ENCODE measurements around the gene SIRPA. TPM values are rescaled to one million over a fixed set of nuclear protein-coding genes. Genes with fewer than 3 reads are reported as not detected.
A peak's percentile ranks its signal among the peaks of the same experiment; 100 is the strongest.

Gene SIRPA
- total RNA-seq, 1 experiment from 2014 or later: 7.2 TPM

- no peak for DNase-seq (ENCODE audit: low read depth)
These were observed 54.3 kb downstream of the SIRPA start for GRCh38 chr20:1949347-1950100.

GRCh38 chr20:1950836-1951235 is 55.6 kb downstream of the SIRPA start:
- no peak for DNase-seq (ENCODE audit: low read depth)

- no peak for DNase-seq (ENCODE audit: low read depth)
These were observed 56.4 kb downstream of the SIRPA start for GRCh38 chr20:1951436-1952115.

- no peak for DNase-seq (ENCODE audit: low read depth)
These were observed 57.7 kb downstream of the SIRPA start for GRCh38 chr20:1952737-1953530.

GRCh38 chr20:1953621-1954020 is 58.4 kb downstream of the SIRPA start:
- DNase-seq (ENCODE audit: low read depth): no peak

- DNase-seq (ENCODE audit: low read depth): no peak
These were observed 60.0 kb downstream of the SIRPA start for GRCh38 chr20:1955217-1955616.

GRCh38 chr20:1958426-1958825 is 63.2 kb downstream of the SIRPA start:
- no peak for DNase-seq (ENCODE audit: low read depth)

- no peak for DNase-seq (ENCODE audit: low read depth)
These were observed 63.9 kb downstream of the SIRPA start for GRCh38 chr20:1959156-1959555.

GRCh38 chr20:1961374-1961773 is 66.2 kb downstream of the SIRPA start:
- DNase-seq (ENCODE audit: low read depth): no peak

- DNase-seq (ENCODE audit: low read depth): no peak
These were observed 68.9 kb downstream of the SIRPA start for GRCh38 chr20:1964061-1964460.

GRCh38 chr20:1964659-1965405 is 69.6 kb downstream of the SIRPA start:
- DNase-seq (ENCODE audit: low read depth): no peak

- peak; percentile 77 for DNase-seq (ENCODE audit: low read depth)
These were observed 70.5 kb downstream of the SIRPA start for GRCh38 chr20:1965520-1966351.

GRCh38 chr20:1968964-1969363 is 73.8 kb downstream of the SIRPA start:
- DNase-seq (ENCODE audit: low read depth): no peak

- no peak for DNase-seq (ENCODE audit: low read depth)
These were observed 76.8 kb downstream of the SIRPA start for GRCh38 chr20:1971893-1972586.

GRCh38 chr20:1973601-1974440 is 78.6 kb downstream of the SIRPA start:
- DNase-seq (ENCODE audit: low read depth): no peak

- DNase-seq (ENCODE audit: low read depth): no peak
These were observed 80.1 kb downstream of the SIRPA start for GRCh38 chr20:1975291-1975690.

GRCh38 chr20:1979106-1979778 is 84.0 kb downstream of the SIRPA start:
- no peak for DNase-seq (ENCODE audit: low read depth)

- DNase-seq (ENCODE audit: low read depth): no peak
These were observed 87.5 kb downstream of the SIRPA start for GRCh38 chr20:1982686-1983085.

- no peak for DNase-seq (ENCODE audit: low read depth)
These were observed 88.1 kb downstream of the SIRPA start for GRCh38 chr20:1983301-1983700.
